Upper lobe of left lung (tissue), 4 donors: ENCODE measurements around the gene SOCS4.

ENCODE experiments used
- CTCF ChIP-seq, 6 experiments: fragments of 450-650 bp in 4 of 6; fragments of 200-600 bp in 2 of 6; sonication (generic) in 2 of 6; IDR thresholded peaks; one replicate each; pipeline ENCODE4 v1.5.1; 2016 to 2019; ENCODE audit warnings: antibody characterized with exemption in 6 of 6
- EP300 ChIP-seq, 4 donors: sonication (generic); formaldehyde crosslinking; IDR thresholded peaks; one replicate each; pipeline ENCODE4 v1.5.1; 2017; ENCODE audit warnings: antibody characterized with exemption in 4 of 4, control low read depth in 2 of 4
- POLR2A ChIP-seq, 4 donors: fragments of 450-650 bp; IDR thresholded peaks; one replicate each; pipeline ENCODE4 v1.5.1; 2016 to 2017; ENCODE audit warnings: antibody characterized with exemption in 4 of 4, mild to moderate bottlenecking in 2 of 4
- POLR2AphosphoS5 ChIP-seq, 2 donors: sonication (generic); formaldehyde crosslinking; IDR thresholded peaks; one replicate each; pipeline ENCODE4 v1.5.1; 2017; ENCODE audit warnings: antibody characterized with exemption in 2 of 2

- TF ChIP-seq CTCF (IDR thresholded peaks at IDR 0.05) (no peak), POLR2A (IDR thresholded peaks at IDR 0.05) (no peak), POLR2AphosphoS5 (IDR thresholded peaks at IDR 0.05) (no peak), EP300 (IDR thresholded peaks at IDR 0.05) (no peak)
Measured at GRCh38 chr14:55053018-55053417, 26.0 kb downstream of the SOCS4 start.
